ENCODE data around the gene SDK1. TPM values are rescaled to one million over a fixed set of nuclear protein-coding genes. Genes with fewer than 3 reads are reported as not detected.

SDK1 gene
- total and polyA plus RNA-seq, 2 of the 8 experiments (the other 6 are each of a cell fraction or from before 2014, with no cell fraction given), result 3.3 to 7.2 TPM

DNA sequence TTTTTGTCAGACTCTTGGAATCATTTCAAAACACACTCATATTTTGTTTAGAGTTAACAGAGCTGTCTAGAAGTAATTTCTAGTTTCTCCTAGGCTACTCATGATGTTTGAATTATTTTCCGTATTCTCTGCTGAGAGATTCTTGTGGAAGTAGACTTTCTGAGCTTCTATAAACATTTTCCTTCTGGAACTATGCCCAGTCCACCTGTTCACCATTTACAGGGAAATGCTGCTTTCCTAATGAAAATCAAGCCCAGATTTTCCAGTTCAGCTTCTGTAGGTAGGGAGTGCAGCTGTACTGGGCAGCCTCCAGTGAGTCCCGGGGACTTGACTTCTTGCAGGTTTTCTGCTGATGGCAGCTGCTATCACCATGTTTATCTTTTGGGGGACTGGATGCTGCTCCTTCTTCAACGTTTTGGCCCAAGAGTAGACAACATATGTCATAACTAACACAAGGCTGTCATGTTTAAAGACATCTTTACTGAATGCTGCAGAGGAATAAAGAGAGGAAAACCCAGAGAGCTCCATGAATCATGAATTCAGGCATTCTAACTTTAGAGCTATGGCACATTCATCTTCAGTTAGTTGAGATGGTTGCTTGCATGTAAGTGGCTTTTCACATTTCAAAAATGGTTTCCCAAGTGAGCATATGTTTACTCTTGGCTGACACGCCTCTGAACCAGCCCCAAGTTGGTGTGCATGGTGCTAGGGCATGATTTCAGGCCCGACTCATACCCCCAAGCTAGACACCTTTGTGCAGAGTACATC lies 85.6 kb downstream of the SDK1 start:
- no peak overlapping the region for H4K5ac ChIP-seq (ENCODE audit: insufficient read length, low read depth, low read length)
- H3K27ac ChIP-seq (ENCODE audit: low read depth, low read length), result no peak overlapping the region
- H2BK120ac ChIP-seq (replicated peaks; ENCODE audit: low read depth, low read length), result no peak overlapping the region
- no peak for DNase-seq (ENCODE audit: low read depth in 1 of 2, low spot score in 2 of 2)
- ChIA-PET POLR2A (ENCODE audit: partially characterized antibody) (no interaction called here), CTCF (ENCODE audit: partially characterized antibody) (interaction anchor here (2.2 to 2.6 kb wide), 2 partner anchors 13 to 85 kb away, joined by 6 to 9 read pairs; partner anchors contain the start of gene SDK1)
- no peak for TF ChIP-seq POU5F1 (IDR thresholded peaks at IDR 0.05; ENCODE audit: low read depth, low read length)
- TF ChIP-seq ZNF274 (IDR thresholded peaks at IDR 0.05; ENCODE audit: borderline replicate concordance, extremely low read depth, low read length), result no peak
- TF ChIP-seq PHF8 (conservative IDR thresholded peaks at IDR 0.05; ENCODE audit: low read depth, low read length), result no peak
- no peak for TF ChIP-seq RNF2 (IDR thresholded peaks at IDR 0.05; ENCODE audit: borderline replicate concordance, low read depth, low read length, missing control alignments, poor library complexity, severe bottlenecking)
- TF ChIP-seq KDM4A (IDR thresholded peaks at IDR 0.05; ENCODE audit: low read depth, low read length, severe bottlenecking), result no peak
- TF ChIP-seq SIN3A (conservative IDR thresholded peaks at IDR 0.05 in 1 of 2, IDR thresholded peaks at IDR 0.05 in 1 of 2; ENCODE audit: low read depth in 1 of 2, low read length in 2 of 2), result no peak
- TF ChIP-seq EGR1 (IDR thresholded peaks at IDR 0.05; ENCODE audit: borderline replicate concordance, low read depth, low read length), result no peak
- TF ChIP-seq, protein P1, sequence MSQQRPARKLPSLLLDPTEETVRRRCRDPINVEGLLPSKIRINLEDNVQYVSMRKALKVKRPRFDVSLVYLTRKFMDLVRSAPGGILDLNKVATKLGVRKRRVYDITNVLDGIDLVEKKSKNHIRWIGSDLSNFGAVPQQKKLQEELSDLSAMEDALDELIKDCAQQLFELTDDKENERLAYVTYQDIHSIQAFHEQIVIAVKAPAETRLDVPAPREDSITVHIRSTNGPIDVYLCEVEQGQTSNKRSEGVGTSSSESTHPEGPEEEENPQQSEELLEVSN (IDR thresholded peaks at IDR 0.05), result no peak
- H3K23ac ChIP-seq (ENCODE audit: insufficient read length), result no peak overlapping the region
- H3K4ac ChIP-seq (replicated peaks; ENCODE audit: insufficient read length, low read depth, low read length), result no peak overlapping the region
- H3K4me2 ChIP-seq (ENCODE audit: insufficient read depth in 1 of 2, low read depth in 2 of 2, low read length in 2 of 2), result no peak overlapping the region
- no peak overlapping the region for H3K56ac ChIP-seq (replicated peaks; ENCODE audit: insufficient read length, low read depth, low read length)
- H2BK15ac ChIP-seq (ENCODE audit: low read length), result no peak overlapping the region
- no peak overlapping the region for H3K18ac ChIP-seq (ENCODE audit: extremely low read depth, low read length)
- no peaks in the 10 kb centered on the region for H3K4me1 ChIP-seq (replicated peaks in 1 of 4; ENCODE audit: control insufficient read depth in 3 of 4, insufficient read depth in 4 of 4, low read length in 3 of 4)
- H3K27me3 ChIP-seq (replicated peaks in 1 of 4; ENCODE audit: control insufficient read depth in 3 of 4, extremely low read depth in 1 of 4, insufficient read depth in 3 of 4, low read length in 3 of 4), result no peaks in the 10 kb centered on the region
- no peak overlapping the region for H2BK5ac ChIP-seq (ENCODE audit: low read depth, low read length)
- no peaks in the 10 kb centered on the region; the same call in 1 of the 2 replicates for H3K79me1 ChIP-seq (ENCODE audit: low read depth, low read length)
- H2AK5ac ChIP-seq (ENCODE audit: low read depth, low read length), result no peak overlapping the region
- H4K8ac ChIP-seq (ENCODE audit: extremely low read depth, insufficient read depth, low read length), result no peak overlapping the region
- no peaks in the 10 kb centered on the region for H3K36me3 ChIP-seq (ENCODE audit: control insufficient read depth in 2 of 4, insufficient read depth in 4 of 4, low read length in 3 of 4)
- H2BK20ac ChIP-seq (ENCODE audit: low read length), result no peak overlapping the region
- H3K14ac ChIP-seq (ENCODE audit: insufficient read length), result no peak overlapping the region
- H3K9ac ChIP-seq (replicated peaks in 1 of 4; ENCODE audit: extremely low read depth in 1 of 4, low read depth in 3 of 4, low read length in 3 of 4), result no peak overlapping the region
- H2BK12ac ChIP-seq (ENCODE audit: low read depth, low read length), result no peak overlapping the region
- no peaks in the 10 kb centered on the region for H4K20me1 ChIP-seq (replicated peaks in 1 of 2; ENCODE audit: control insufficient read depth in 1 of 2, insufficient read depth in 2 of 2, low read length in 2 of 2)
- H3K9me3 ChIP-seq (ENCODE audit: insufficient read depth in 2 of 2, low read depth in 1 of 2, low read length in 1 of 2), result no peaks in the 10 kb centered on the region
- H3K23me2 ChIP-seq (ENCODE audit: low read depth, low read length), result no peaks in the 10 kb centered on the region
- FAIRE-seq, result no peak
- no peaks in the 10 kb centered on the region for H3K79me2 ChIP-seq (ENCODE audit: control insufficient read depth in 1 of 2, insufficient read depth in 2 of 2, low read length in 2 of 2)
- 72% methylated on average over 5 of the region's 5 CpGs; no CpG with 5 or more reads in 1 of the 2 experiments for WGBS, 2 experiments (ENCODE audit: extremely low coverage in 1 of 2, insufficient coverage in 1 of 2, insufficient read length in 1 of 2, insufficient replicate concordance in 2 of 2, low coverage in 1 of 2, low lambda C conversion rate in 2 of 2, missing lambda C conversion rate in 1 of 2)
- H3K4me3 ChIP-seq (ENCODE audit: extremely low read depth in 1 of 4, insufficient read depth in 2 of 4, low read depth in 3 of 4, low read length in 4 of 4), result no peak overlapping the region
- H4K91ac ChIP-seq (replicated peaks; ENCODE audit: insufficient read length, low read length), result no peak overlapping the region
- no peak overlapping the region for H2AFZ ChIP-seq (ENCODE audit: low read length)
